Uterus (tissue), 2 donors: Measurements from ENCODE around the gene TEX19.

Source experiments
- POLR2A ChIP-seq, 2 donors: fragments of 450-650 bp; IDR thresholded peaks; one replicate each; pipeline ENCODE4 v1.6.1; 2016; ENCODE audit warnings: antibody characterized with exemption in 2 of 2, mild to moderate bottlenecking in 1 of 2, moderate library complexity in 1 of 2
- TF ChIP-seq, protein P1 (sequence below), 4 experiments: fragments of 200-600 bp in 2 of 4; fragments of 450-650 bp in 2 of 4; sonication (generic) in 2 of 4; IDR thresholded peaks; one replicate each; pipeline ENCODE4 v1.5.1; 2016 to 2019; ENCODE audit warnings: antibody characterized with exemption in 4 of 4, mild to moderate bottlenecking in 2 of 4, moderate library complexity in 1 of 4

GRCh38 chr17:82392941-82393340, 33.9 kb downstream of the TEX19 start:
- TF ChIP-seq, protein P1, sequence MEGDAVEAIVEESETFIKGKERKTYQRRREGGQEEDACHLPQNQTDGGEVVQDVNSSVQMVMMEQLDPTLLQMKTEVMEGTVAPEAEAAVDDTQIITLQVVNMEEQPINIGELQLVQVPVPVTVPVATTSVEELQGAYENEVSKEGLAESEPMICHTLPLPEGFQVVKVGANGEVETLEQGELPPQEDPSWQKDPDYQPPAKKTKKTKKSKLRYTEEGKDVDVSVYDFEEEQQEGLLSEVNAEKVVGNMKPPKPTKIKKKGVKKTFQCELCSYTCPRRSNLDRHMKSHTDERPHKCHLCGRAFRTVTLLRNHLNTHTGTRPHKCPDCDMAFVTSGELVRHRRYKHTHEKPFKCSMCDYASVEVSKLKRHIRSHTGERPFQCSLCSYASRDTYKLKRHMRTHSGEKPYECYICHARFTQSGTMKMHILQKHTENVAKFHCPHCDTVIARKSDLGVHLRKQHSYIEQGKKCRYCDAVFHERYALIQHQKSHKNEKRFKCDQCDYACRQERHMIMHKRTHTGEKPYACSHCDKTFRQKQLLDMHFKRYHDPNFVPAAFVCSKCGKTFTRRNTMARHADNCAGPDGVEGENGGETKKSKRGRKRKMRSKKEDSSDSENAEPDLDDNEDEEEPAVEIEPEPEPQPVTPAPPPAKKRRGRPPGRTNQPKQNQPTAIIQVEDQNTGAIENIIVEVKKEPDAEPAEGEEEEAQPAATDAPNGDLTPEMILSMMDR (IDR thresholded peaks at IDR 0.05), result no peak
- TF ChIP-seq POLR2A (IDR thresholded peaks at IDR 0.05), result no peak
